H1 (cell line): ENCODE measurements around the gene ROS1. TPM values are rescaled to one million over a fixed set of nuclear protein-coding genes. Genes with fewer than 3 reads are reported as not detected.

ENCODE experiments used
- CTCF ChIA-PET: fragments of 300-600 bp; sonication (Branson Sonifier 250); formaldehyde crosslinking; loops from one replicate; lab custom pipeline; 2021; ENCODE audit not compliant: partially characterized antibody; lab: Charles Lee
- POLR2A ChIA-PET: fragments of 300-600 bp; sonication (Branson Sonifier 250); formaldehyde crosslinking; loops from one replicate; lab custom pipeline; 2021; ENCODE audit warnings: inconsistent platforms; ENCODE audit not compliant: partially characterized antibody; lab: Charles Lee
- DNase-seq, 2 experiments: peaks; one replicate each; pipeline versions ENCODE4 v3.0.0 to v3.0.0-alpha.2; 2010 to 2022; ENCODE audit warnings: low spot score in 2 of 2, low read depth in 1 of 2, mixed read lengths in 1 of 2
- FAIRE-seq: peaks from 2 replicates; lab custom pipeline; 2011; peaks lifted over from hg19 to GRCh38; lab: Jason Lieb, UNC
- H2AFZ ChIP-seq: 2 replicates; pipeline ENCODE4 v1.8.1; 2012; ENCODE audit warnings: low read length, inconsistent platforms
- H2AK5ac ChIP-seq: 2 replicates; pipeline ENCODE4 v1.6.1; 2013; ENCODE audit warnings: low read depth, low read length
- H2BK120ac ChIP-seq: replicated peaks from 2 replicates; pipeline ENCODE3; 2013; ENCODE audit warnings: low read depth, low read length, inconsistent platforms
- H2BK12ac ChIP-seq: 2 replicates; pipeline ENCODE4 v1.6.1; 2013; ENCODE audit warnings: low read depth, low read length
- H2BK15ac ChIP-seq: 2 replicates; pipeline ENCODE4 v1.6.1; 2013; ENCODE audit warnings: low read length
- H2BK20ac ChIP-seq: 2 replicates; pipeline ENCODE4 v1.6.1; 2013; ENCODE audit warnings: low read length
- H2BK5ac ChIP-seq: 2 replicates; pipeline ENCODE4 v1.6.1; 2013; ENCODE audit warnings: low read depth, low read length
- H3K14ac ChIP-seq: 2 replicates; pipeline ENCODE4 v1.6.1; 2013; ENCODE audit warnings: inconsistent platforms; ENCODE audit not compliant: insufficient read length
- H3K18ac ChIP-seq: 2 replicates; pipeline ENCODE4 v1.6.1; 2013; ENCODE audit warnings: low read length; ENCODE audit errors: extremely low read depth
- H3K23ac ChIP-seq: 2 replicates; pipeline ENCODE4 v1.6.1; 2013; ENCODE audit warnings: inconsistent platforms; ENCODE audit not compliant: insufficient read length
- H3K23me2 ChIP-seq: 2 replicates; pipeline ENCODE4 v1.6.1; 2013; ENCODE audit warnings: low read depth, low read length
- H3K27ac ChIP-seq: 2 replicates; pipeline ENCODE4 v1.6.1; 2011; ENCODE audit warnings: low read depth, low read length, inconsistent platforms
- H3K27me3 ChIP-seq, 4 experiments: replicated peaks in 1 of 4; 1 replicate in 1 of 4; 2 replicates in 3 of 4; pipeline versions ENCODE4 v1.6.1 to v1.8.1; 2011 to 2013; ENCODE audit warnings: low read length in 3 of 4, mild to moderate bottlenecking in 3 of 4, inconsistent platforms in 2 of 4, mixed read lengths in 2 of 4, moderate library complexity in 1 of 4; ENCODE audit not compliant: control insufficient read depth in 3 of 4, insufficient read depth in 3 of 4; ENCODE audit errors: extremely low read depth in 1 of 4
- H3K36me3 ChIP-seq, 4 experiments: 2 replicates each; pipeline versions ENCODE4 v1.6.1 to v1.8.1; 2011 to 2013; ENCODE audit warnings: mild to moderate bottlenecking in 4 of 4, low read length in 3 of 4, moderate library complexity in 2 of 4, control low read depth in 1 of 4, inconsistent platforms in 1 of 4; ENCODE audit not compliant: insufficient read depth in 4 of 4, control insufficient read depth in 2 of 4
- H3K4ac ChIP-seq: replicated peaks from 2 replicates; pipeline ENCODE3; 2013; ENCODE audit warnings: low read length, low read depth, mixed read lengths, inconsistent platforms; ENCODE audit not compliant: insufficient read length
- H3K4me1 ChIP-seq, 4 experiments: replicated peaks in 1 of 4; 1 replicate in 1 of 4; 2 replicates in 3 of 4; pipeline versions ENCODE4 v1.6.1 to v1.8.1; 2011 to 2013; ENCODE audit warnings: low read length in 3 of 4, inconsistent platforms in 2 of 4, mixed read lengths in 1 of 4; ENCODE audit not compliant: insufficient read depth in 4 of 4, control insufficient read depth in 3 of 4
- H3K4me2 ChIP-seq, 2 experiments: 2 replicates each; pipeline versions ENCODE4 v1.6.1 to v1.8.1; 2011 to 2013; ENCODE audit warnings: low read depth in 2 of 2, low read length in 2 of 2, control low read depth in 1 of 2, inconsistent platforms in 1 of 2, mild to moderate bottlenecking in 1 of 2; ENCODE audit not compliant: insufficient read depth in 1 of 2
- H3K4me3 ChIP-seq, 4 experiments: fragments of 200-600, 300-600 bp in 1 of 4; sonication (generic), shearing (Covaris generic), sonication (Bioruptor Twin) in 1 of 4; 2 replicates each; pipeline versions ENCODE4 v1.5.1 to v1.8.1; 2011 to 2016; ENCODE audit warnings: low read length in 4 of 4, low read depth in 3 of 4, control low read depth in 2 of 4, inconsistent platforms in 2 of 4, mild to moderate bottlenecking in 2 of 4, mixed read lengths in 1 of 4, moderate library complexity in 1 of 4; ENCODE audit not compliant: insufficient read depth in 2 of 4; ENCODE audit errors: extremely low read depth in 1 of 4
- H3K56ac ChIP-seq: replicated peaks from 2 replicates; pipeline ENCODE3; 2013; ENCODE audit warnings: low read depth, mild to moderate bottlenecking, mixed read lengths, low read length, inconsistent platforms; ENCODE audit not compliant: insufficient read length
- H3K79me1 ChIP-seq: 2 replicates; pipeline ENCODE4 v1.6.1; 2013; ENCODE audit warnings: low read depth, low read length, control low read depth
- H3K79me2 ChIP-seq, 2 experiments: 2 replicates each; pipeline versions ENCODE4 v1.6.1 to v1.8.1; 2012 to 2013; ENCODE audit warnings: low read length in 2 of 2, mild to moderate bottlenecking in 2 of 2, inconsistent platforms in 1 of 2; ENCODE audit not compliant: insufficient read depth in 2 of 2, control insufficient read depth in 1 of 2
- H3K9ac ChIP-seq, 4 experiments: replicated peaks in 1 of 4; 1 replicate in 1 of 4; 2 replicates in 3 of 4; pipeline versions ENCODE4 v1.6.1 to v1.8.1; 2011 to 2013; ENCODE audit warnings: low read depth in 3 of 4, low read length in 3 of 4, control low read depth in 2 of 4, mild to moderate bottlenecking in 2 of 4, moderate library complexity in 2 of 4, inconsistent platforms in 1 of 4; ENCODE audit errors: extremely low read depth in 1 of 4
- H3K9me3 ChIP-seq, 2 experiments: 2 replicates each; pipeline versions ENCODE4 v1.6.1 to v1.8.1; 2012 to 2013; ENCODE audit warnings: mild to moderate bottlenecking in 2 of 2, moderate library complexity in 2 of 2, control low read depth in 1 of 2, inconsistent platforms in 1 of 2, low read depth in 1 of 2, low read length in 1 of 2, mixed read lengths in 1 of 2; ENCODE audit not compliant: insufficient read depth in 2 of 2
- H4K20me1 ChIP-seq, 2 experiments: replicated peaks in 1 of 2; 2 replicates each; pipeline versions ENCODE3 to v1.8.1; 2011 to 2013; ENCODE audit warnings: inconsistent platforms in 2 of 2, low read length in 2 of 2, mild to moderate bottlenecking in 1 of 2; ENCODE audit not compliant: insufficient read depth in 2 of 2, control insufficient read depth in 1 of 2
- H4K5ac ChIP-seq: 2 replicates; pipeline ENCODE4 v1.6.1; 2013; ENCODE audit warnings: low read length, low read depth, mixed read lengths, inconsistent platforms; ENCODE audit not compliant: insufficient read length
- H4K8ac ChIP-seq: 2 replicates; pipeline ENCODE4 v1.8.0; 2013; ENCODE audit warnings: mild to moderate bottlenecking, moderate library complexity, low read length, inconsistent platforms; ENCODE audit not compliant: insufficient read depth; ENCODE audit errors: extremely low read depth
- H4K91ac ChIP-seq: replicated peaks from 2 replicates; pipeline ENCODE3; 2013; ENCODE audit warnings: low read length, mixed read lengths, inconsistent platforms; ENCODE audit not compliant: insufficient read length
- BACH1 ChIP-seq: IDR thresholded peaks from 2 replicates; pipeline ENCODE4 v1.6.1; 2012; ENCODE audit warnings: low read length, improper control_type of control experiment
- BRCA1 ChIP-seq: IDR thresholded peaks from 2 replicates; pipeline ENCODE4 v1.6.1; 2012; ENCODE audit warnings: low read depth, low read length, improper control_type of control experiment
- CBX8 ChIP-seq: fragments of 300-800, 300-1000 bp; sonication (generic); IDR thresholded peaks from 2 replicates; pipeline ENCODE4 v1.7.1; 2016; ENCODE audit warnings: low read depth, low read length, borderline replicate concordance
- CTBP2 ChIP-seq: IDR thresholded peaks from 2 replicates; pipeline ENCODE4 v1.7.0; 2011; ENCODE audit warnings: borderline replicate concordance, mild to moderate bottlenecking, moderate library complexity, mixed read lengths, low read length; ENCODE audit not compliant: insufficient read depth, insufficient read length
- EGR1 ChIP-seq: IDR thresholded peaks from 2 replicates; pipeline ENCODE4 v1.6.1; 2011; ENCODE audit warnings: low read depth, low read length, borderline replicate concordance
- EZH2 ChIP-seq: fragments of 200-600 bp; sonication (generic); IDR thresholded peaks from 2 replicates; pipeline ENCODE4 v1.7.1; 2012; ENCODE audit warnings: low read depth, mild to moderate bottlenecking, moderate library complexity, low read length, inconsistent platforms; ENCODE audit not compliant: severe bottlenecking
- FOSL1 ChIP-seq: IDR thresholded peaks from 2 replicates; pipeline ENCODE4 v1.6.1; 2011; ENCODE audit warnings: mild to moderate bottlenecking, low read depth, low read length, moderate library complexity; ENCODE audit not compliant: insufficient read depth
- POU5F1 ChIP-seq: IDR thresholded peaks from 2 replicates; pipeline ENCODE4 v1.6.1; 2011; ENCODE audit warnings: low read depth, mild to moderate bottlenecking, low read length, moderate library complexity
- SIN3A ChIP-seq, 2 experiments: IDR thresholded peaks in 1 of 2; conservative IDR thresholded peaks in 1 of 2; 2 replicates each; pipeline ENCODE4 v1.6.1; 2011 to 2012; ENCODE audit warnings: low read length in 2 of 2, improper control_type of control experiment in 1 of 2, low read depth in 1 of 2, mild to moderate bottlenecking in 1 of 2
- TCF12 ChIP-seq: IDR thresholded peaks from 2 replicates; pipeline ENCODE4 v1.6.1; 2011; ENCODE audit warnings: low read depth, mild to moderate bottlenecking, low read length
- USF2 ChIP-seq: IDR thresholded peaks from 2 replicates; pipeline ENCODE4 v1.6.1; 2011; ENCODE audit warnings: low read length, improper control_type of control experiment
- WGBS, 2 experiments: shearing (Covaris generic) in 1 of 2; methylation state at CpG; one replicate each; pipeline versions ENCODE4 v1.1.6 to v1.1.7; 2013 to 2015; ENCODE audit warnings: low lambda C conversion rate in 2 of 2, mixed read lengths in 2 of 2, inconsistent platforms in 1 of 2, low coverage in 1 of 2, missing lambda C conversion rate in 1 of 2; ENCODE audit not compliant: insufficient replicate concordance in 2 of 2, insufficient coverage in 1 of 2, insufficient read length in 1 of 2; ENCODE audit errors: extremely low coverage in 1 of 2, missing lambda C conversion rate in 1 of 2; 5-methylcytosine and 5-hydroxymethylcytosine counted together
- polyA plus RNA-seq, 7 experiments: library from polyadenylated mRNA; depleted of rRNA in 3 of 7; stranded (reverse) in 5 of 7; unstranded in 2 of 7; fragments of >200 nt in 5 of 7; fragments of 200-250 nt in 2 of 7; gene quantifications; 1 replicate in 5 of 7; 2 replicates in 1 of 7; 4 replicates in 1 of 7; pipeline versions ENCODE4 v1.2.1 to v1.2.3, GENCODE V29; 2011 to 2013; ENCODE audit warnings: missing spikeins in 2 of 7, mixed read lengths in 2 of 7
- total RNA-seq: library from RNA; stranded (reverse); fragmentation: NEBNext Ultra II Directional; extraction: Animal tissue kit (Norgen Biotek cat#: 25700); gene quantifications from 2 replicates; pipeline ENCODE4 v1.2.1, GENCODE V29; 2021

Gene ROS1
- total and polyA plus RNA-seq, 2 of the 8 experiments (the other 6 are each of a cell fraction or from before 2014, with no cell fraction given), result not detected

DNA sequence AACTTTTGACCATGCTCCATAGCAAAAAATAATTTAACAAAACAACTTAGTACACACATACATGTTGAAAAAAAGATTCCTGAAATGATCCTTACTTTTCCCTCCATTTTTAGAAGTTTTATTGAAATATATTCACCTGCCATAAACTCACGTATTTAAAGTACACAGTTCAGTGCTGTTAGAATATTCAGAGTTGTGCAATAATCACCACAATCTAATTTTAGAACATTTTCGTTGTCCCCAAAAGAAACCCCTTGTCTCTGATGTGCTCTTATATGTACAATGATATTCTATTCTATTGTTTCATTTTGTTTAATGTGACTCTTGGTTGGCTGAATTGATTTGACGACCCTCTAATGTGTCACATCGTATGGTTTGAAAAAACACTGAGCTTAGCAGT lies 15.9 kb downstream of the ROS1 start:
- CTCF ChIA-PET, result interaction anchor here (1.3 to 1.6 kb wide), 2 partner anchors 10 to 194 kb away, joined by 6 read pairs; no protein-coding TSS in a partner anchor
- FAIRE-seq, result no peak

More for the DNA sequence above, 15.9 kb downstream of the ROS1 start:
- Histone ChIP-seq H2AFZ (no peak overlapping the region), H3K27ac (no peak overlapping the region), H2AK5ac (no peak overlapping the region), H4K20me1 (no peaks in the 10 kb centered on the region), H3K4ac (no peak overlapping the region), H3K79me1 (no peaks in the 10 kb centered on the region), H2BK120ac (no peak overlapping the region), H3K4me1 (peaks cover 0 to 3% (median 0%) of the 10 kb centered on the region in 4 experiments; a peak in 1 of 7 replicates), H3K9me3 (no peaks in the 10 kb centered on the region), H4K5ac (no peak overlapping the region), H3K27me3 (no peaks in the 10 kb centered on the region), H4K91ac (no peak overlapping the region), H3K14ac (no peak overlapping the region), H3K4me3 (no peak overlapping the region), H2BK15ac (no peak overlapping the region), H3K23ac (no peak overlapping the region), H3K18ac (no peak overlapping the region), H4K8ac (no peak overlapping the region), H3K23me2 (no peaks in the 10 kb centered on the region), H2BK5ac (no peak overlapping the region), H3K36me3 (no peaks in the 10 kb centered on the region), H2BK20ac (no peak overlapping the region), H2BK12ac (no peak overlapping the region), H3K4me2 (no peak overlapping the region), H3K79me2 (no peaks in the 10 kb centered on the region), H3K56ac (no peak overlapping the region), H3K9ac (no peak overlapping the region)
- 79% methylated on average over 4 of the region's 4 CpGs; no CpG with 5 or more reads in 1 of the 2 experiments for WGBS, 2 experiments
- TF ChIP-seq BRCA1 (no peak), USF2 (no peak), BACH1 (no peak), TCF12 (no peak), SIN3A (conservative IDR thresholded peaks at IDR 0.05 in 1 of 2, IDR thresholded peaks at IDR 0.05 in 1 of 2; ENCODE audit: low read depth in 1 of 2, low read length in 2 of 2) (no peak), EGR1 (no peak), POU5F1 (no peak), FOSL1 (no peak), CTBP2 (no peak), CBX8 (no peak), EZH2 (no peak)
- POLR2A ChIA-PET, result no interaction called here
- DNase-seq, result no peak
